Upper lobe of left lung (tissue), 6 donors: ENCODE measurements around the gene LAYN. TPM values are rescaled to one million over a fixed set of nuclear protein-coding genes. Genes with fewer than 3 reads are reported as not detected.

Experiments used
- ATAC-seq, 2 donors: fragments of 200-7000 bp; cut with Tn5 transposase; one replicate each; pipeline ENCODE4 v1.9.1; 2022; ENCODE audit warnings: mild to moderate bottlenecking in 2 of 2, moderate library complexity in 2 of 2; ENCODE audit not compliant: low FRiP score in 2 of 2
- DNase-seq, 2 donors: peaks; one replicate each; pipeline ENCODE4 v3.0.0-alpha.2; 2019 to 2020
- H3K27ac ChIP-seq, 4 donors: fragments of 200-600 bp; sonication (generic); one replicate each; pipeline ENCODE4 v1.5.1; 2016 to 2019
- H3K27me3 ChIP-seq, 4 donors: fragments of 200-600 bp; sonication (generic); one replicate each; pipeline ENCODE4 v1.5.1; 2017 to 2019
- H3K36me3 ChIP-seq, 4 donors: fragments of 200-600 bp; sonication (generic); one replicate each; pipeline ENCODE4 v1.5.1; 2016 to 2019
- H3K4me1 ChIP-seq, 4 donors: fragments of 200-600 bp; sonication (generic); one replicate each; pipeline ENCODE4 v1.5.1; 2018 to 2019
- H3K4me3 ChIP-seq, 4 donors: fragments of 200-600 bp; sonication (generic); one replicate each; pipeline ENCODE4 v1.5.1; 2017 to 2019; ENCODE audit warnings: mild to moderate bottlenecking in 2 of 4, moderate library complexity in 1 of 4
- H3K9me3 ChIP-seq, 4 donors: fragments of 200-600 bp; sonication (generic); one replicate each; pipeline ENCODE4 v1.5.1; 2018 to 2019
- CTCF ChIP-seq, 6 experiments: fragments of 450-650 bp in 4 of 6; fragments of 200-600 bp in 2 of 6; sonication (generic) in 2 of 6; IDR thresholded peaks; one replicate each; pipeline ENCODE4 v1.5.1; 2016 to 2019; ENCODE audit warnings: antibody characterized with exemption in 6 of 6
- EP300 ChIP-seq, 4 donors: sonication (generic); formaldehyde crosslinking; IDR thresholded peaks; one replicate each; pipeline ENCODE4 v1.5.1; 2017; ENCODE audit warnings: antibody characterized with exemption in 4 of 4, control low read depth in 2 of 4
- POLR2A ChIP-seq, 4 donors: fragments of 450-650 bp; IDR thresholded peaks; one replicate each; pipeline ENCODE4 v1.5.1; 2016 to 2017; ENCODE audit warnings: antibody characterized with exemption in 4 of 4, mild to moderate bottlenecking in 2 of 4
- POLR2AphosphoS5 ChIP-seq, 2 donors: sonication (generic); formaldehyde crosslinking; IDR thresholded peaks; one replicate each; pipeline ENCODE4 v1.5.1; 2017; ENCODE audit warnings: antibody characterized with exemption in 2 of 2
- WGBS, 2 donors: methylation state at CpG; one replicate each; pipeline ENCODE4 v1.1.5; 2017 to 2018; 5-methylcytosine and 5-hydroxymethylcytosine counted together
- total RNA-seq, 6 donors: library from RNA; depleted of rRNA in 4 of 6; stranded (reverse); fragments of >200 nt in 4 of 6; gene quantifications; one replicate each; pipeline versions ENCODE4 v1.1.0 to v1.2.1, GENCODE V29; 2016 to 2021
- donor health status: DM: no; HTN: no; CAD: no; lungs with moderate emphysema.
- donor health status: DM: no; HTN: yes; CAD: no; lungs with severe emphysema.

LAYN gene
- total RNA-seq, 6 donors from 2014 or later: 3.1 to 46.6 (median 13.9) TPM

GRCh38 chr11:111535281-111535680 lies 5.2 kb upstream of the LAYN start:
- peaks cover 0 to 3% (median 0%) of the 10 kb centered on the region in 4 donors for H3K27me3 ChIP-seq
- peaks cover 4 to 12% (median 9%) of the 10 kb centered on the region in 4 donors for H3K4me1 ChIP-seq
- ATAC-seq (no peak), DNase-seq (no peak)
- no peaks in the 10 kb centered on the region for H3K36me3 ChIP-seq
- no peak overlapping the region for H3K4me3 ChIP-seq
- H3K9me3 ChIP-seq: no peaks in the 10 kb centered on the region
- TF ChIP-seq POLR2A (IDR thresholded peaks at IDR 0.05): no peak
- 83 to 92% methylated on average over 6 of the region's 6 CpGs for WGBS, 2 donors
- no peak overlapping the region for H3K27ac ChIP-seq

GRCh38 chr11:111537336-111537860 lies 3.1 kb upstream of the LAYN start:
- H3K27me3 ChIP-seq: peaks cover 0 to 12% (median 5%) of the 10 kb centered on the region in 4 donors
- no peaks in the 10 kb centered on the region for H3K9me3 ChIP-seq
- TF ChIP-seq POLR2AphosphoS5 (IDR thresholded peaks at IDR 0.05): no peak
- no peak for TF ChIP-seq CTCF (IDR thresholded peaks at IDR 0.05)
- TF ChIP-seq EP300 (IDR thresholded peaks at IDR 0.05): no peak
- no peak for TF ChIP-seq POLR2A (IDR thresholded peaks at IDR 0.05)
- DNase-seq (no peak), ATAC-seq (no peak)
- H3K4me3 ChIP-seq: no peak overlapping the region
- H3K36me3 ChIP-seq: no peaks in the 10 kb centered on the region
- H3K27ac ChIP-seq: no peak overlapping the region
- peaks cover 15 to 29% (median 19%) of the 10 kb centered on the region in 4 donors for H3K4me1 ChIP-seq
- WGBS, 2 donors: 84 to 94% methylated on average over 3 of the region's 3 CpGs

GRCh38 chr11:111538407-111539114 lies 2.0 kb upstream of the LAYN start:
- peaks cover 0 to 12% (median 5%) of the 10 kb centered on the region in 4 donors for H3K27me3 ChIP-seq
- whole genome bisulfite sequencing, 2 donors: 81 to 92% methylated on average over 1 of the region's 1 CpG
- no peak for DNase-seq
- no peak overlapping the region for H3K27ac ChIP-seq
- no peaks in the 10 kb centered on the region for H3K36me3 ChIP-seq
- TF ChIP-seq CTCF (IDR thresholded peaks at IDR 0.05) (no peak), POLR2AphosphoS5 (IDR thresholded peaks at IDR 0.05) (no peak), EP300 (IDR thresholded peaks at IDR 0.05) (no peak), POLR2A (IDR thresholded peaks at IDR 0.05) (no peak)
- H3K4me3 ChIP-seq: no peak overlapping the region
- peaks cover 15 to 29% (median 20%) of the 10 kb centered on the region in 4 donors for H3K4me1 ChIP-seq
- H3K9me3 ChIP-seq: no peaks in the 10 kb centered on the region
- ATAC-seq: no peak

GRCh38 chr11:111539426-111540113 lies 950 bp upstream of the LAYN start:
- TF ChIP-seq POLR2A (IDR thresholded peaks at IDR 0.05): no peak
- no peak for TF ChIP-seq CTCF (IDR thresholded peaks at IDR 0.05)
- TF ChIP-seq POLR2AphosphoS5 (IDR thresholded peaks at IDR 0.05): no peak
- TF ChIP-seq EP300 (IDR thresholded peaks at IDR 0.05): no peak
- Histone ChIP-seq H3K4me3 (peak overlapping the region in 3 of 4 donors; percentile 48 to 60 (median 52)), H3K36me3 (peaks cover 0 to 5% (median 0%) of the 10 kb centered on the region in 4 donors), H3K9me3 (no peaks in the 10 kb centered on the region), H3K27ac (peak overlapping the region in 2 of 4 donors; percentile 77 to 90), H3K27me3 (peaks cover 0 to 12% (median 5%) of the 10 kb centered on the region in 4 donors), H3K4me1 (peaks cover 15 to 29% (median 20%) of the 10 kb centered on the region in 4 donors)
- 70 to 79% methylated on average over 9 of the region's 9 CpGs for WGBS, 2 donors
- ATAC-seq (no peak), DNase-seq (no peak)

- TF ChIP-seq POLR2A (IDR thresholded peaks at IDR 0.05) (no peak), EP300 (IDR thresholded peaks at IDR 0.05) (no peak)
- no peak for DNase-seq
- peaks cover 0 to 15% (median 0%) of the 10 kb centered on the region in 4 donors for H3K36me3 ChIP-seq
- H3K4me1 ChIP-seq: peaks cover 15 to 29% (median 20%) of the 10 kb centered on the region in 4 donors
- H3K9me3 ChIP-seq: no peaks in the 10 kb centered on the region
- H3K27me3 ChIP-seq: peaks cover 0 to 12% (median 5%) of the 10 kb centered on the region in 4 donors
- peak in 1 of 2 donors; percentile 51 for ATAC-seq
- peak overlapping the region; percentile 70 to 90 (median 77) for H3K27ac ChIP-seq
- H3K4me3 ChIP-seq: peak overlapping the region; percentile 45 to 60 (median 50)
- 17% methylated on average over 1 of the region's 22 CpGs; no CpG with 5 or more reads in 1 of the 2 donors for WGBS, 2 donors
These were observed 375 bp downstream of the LAYN start for GRCh38 chr11:111540937-111541253.
